Gastroesophageal sphincter (tissue), 4 donors: Measurements from ENCODE around the gene UTY. TPM values are rescaled to one million over a fixed set of nuclear protein-coding genes. Genes with fewer than 3 reads are reported as not detected.

Experiments used
- ATAC-seq: fragments of 150-250 bp; one replicate; pipeline ENCODE4 v1.9.1; 2016; ENCODE audit warnings: mild to moderate bottlenecking, moderate library complexity
- H3K27ac ChIP-seq, 4 donors: fragments of 200-600 bp; sonication (generic) in 3 of 4; 1 replicate in 3 of 4; 2 replicates in 1 of 4; pipeline ENCODE4 v1.5.1; 2016 to 2019
- H3K27me3 ChIP-seq: fragments of 200-600 bp; sonication (generic); one replicate; pipeline ENCODE4 v1.5.1; 2019
- H3K36me3 ChIP-seq, 2 donors: fragments of 200-600 bp; sonication (generic); one replicate each; pipeline ENCODE4 v1.5.1; 2019; ENCODE audit warnings: control low read depth in 1 of 2
- H3K4me1 ChIP-seq, 3 donors: fragments of 200-600 bp; sonication (generic); 1 replicate in 2 of 3; 2 replicates in 1 of 3; pipeline ENCODE4 v1.5.1; 2016 to 2019; ENCODE audit warnings: control low read depth in 2 of 3
- H3K4me3 ChIP-seq, 2 donors: fragments of 200-600 bp; sonication (generic); one replicate each; pipeline ENCODE4 v1.5.1; 2019; ENCODE audit warnings: mild to moderate bottlenecking in 1 of 2, moderate library complexity in 1 of 2
- H3K9me3 ChIP-seq, 3 donors: fragments of 200-600 bp; sonication (generic); one replicate each; pipeline ENCODE4 v1.5.1; 2017 to 2019; ENCODE audit warnings: control low read depth in 2 of 3
- CTCF ChIP-seq, 4 experiments: fragments of 200-600 bp in 2 of 4; fragments of 450-650 bp in 2 of 4; sonication (generic) in 1 of 4; IDR thresholded peaks; one replicate each; pipeline ENCODE4 v1.5.1; 2017 to 2019; ENCODE audit warnings: antibody characterized with exemption in 4 of 4, mild to moderate bottlenecking in 2 of 4, moderate library complexity in 2 of 4
- EP300 ChIP-seq: sonication (generic); formaldehyde crosslinking; IDR thresholded peaks from one replicate; pipeline ENCODE4 v1.6.1; 2017; ENCODE audit warnings: antibody characterized with exemption, mild to moderate bottlenecking
- POLR2A ChIP-seq, 2 donors: fragments of 450-650 bp; IDR thresholded peaks; one replicate each; pipeline ENCODE4 v1.6.1; 2017; ENCODE audit warnings: antibody characterized with exemption in 2 of 2, mild to moderate bottlenecking in 2 of 2, moderate library complexity in 1 of 2
- POLR2AphosphoS5 ChIP-seq: sonication (generic); formaldehyde crosslinking; IDR thresholded peaks from one replicate; pipeline ENCODE4 v1.6.1; 2017; ENCODE audit warnings: antibody characterized with exemption
- WGBS, 2 donors: methylation state at CpG; one replicate each; pipeline ENCODE4 v1.1.5; 2018; ENCODE audit warnings: low coverage in 1 of 2; 5-methylcytosine and 5-hydroxymethylcytosine counted together
- total RNA-seq, 4 donors: library from RNA; depleted of rRNA; stranded (reverse); fragments of >200 nt; gene quantifications; one replicate each; pipeline ENCODE4 v1.1.0, GENCODE V29; 2016

The UTY gene
- total RNA-seq, 4 donors from 2014 or later, result 0.07 to 58.7 (median 27.1) TPM; not detected in 1

GRCh38 chrY:13307959-13308358, 171.9 kb downstream of the UTY start:
- TF ChIP-seq EP300, result no peak
- Histone ChIP-seq H3K27ac (no peak overlapping the region), H3K36me3 (no peaks in the 10 kb centered on the region), H3K9me3 (no peaks in the 10 kb centered on the region), H3K27me3 (no peaks in the 10 kb centered on the region), H3K4me3 (no peak overlapping the region), H3K4me1 (no peaks in the 10 kb centered on the region)
- WGBS, 2 donors, result 76% methylated on average over 2 of the region's 2 CpGs; no CpG with 5 or more reads in 1 of the 2 donors
- ATAC-seq, result no peak

DNA sequence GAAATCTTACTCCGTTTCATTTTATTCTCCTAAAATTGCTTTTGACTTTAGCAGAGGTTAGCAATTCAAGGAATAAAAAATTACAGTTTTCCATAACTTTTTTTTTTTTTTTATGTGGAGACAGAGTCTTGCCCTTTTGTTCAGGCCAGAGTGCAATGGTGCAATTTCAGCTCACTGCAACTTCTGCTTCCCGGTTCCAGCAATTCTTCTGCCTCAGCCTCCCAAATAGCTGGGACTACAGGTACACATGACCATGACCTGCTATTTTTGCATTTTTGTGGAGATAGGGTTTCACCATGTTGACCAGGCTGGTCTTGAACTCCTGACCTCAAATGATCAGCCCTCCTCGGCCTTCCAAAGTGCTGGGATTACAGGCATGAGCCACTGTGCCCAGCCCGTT, 179.0 kb downstream of the UTY start:
- WGBS, 2 donors, result 73% methylated on average over 3 of the region's 4 CpGs; no CpG with 5 or more reads in 1 of the 2 donors
- ATAC-seq, result no peak

DNA sequence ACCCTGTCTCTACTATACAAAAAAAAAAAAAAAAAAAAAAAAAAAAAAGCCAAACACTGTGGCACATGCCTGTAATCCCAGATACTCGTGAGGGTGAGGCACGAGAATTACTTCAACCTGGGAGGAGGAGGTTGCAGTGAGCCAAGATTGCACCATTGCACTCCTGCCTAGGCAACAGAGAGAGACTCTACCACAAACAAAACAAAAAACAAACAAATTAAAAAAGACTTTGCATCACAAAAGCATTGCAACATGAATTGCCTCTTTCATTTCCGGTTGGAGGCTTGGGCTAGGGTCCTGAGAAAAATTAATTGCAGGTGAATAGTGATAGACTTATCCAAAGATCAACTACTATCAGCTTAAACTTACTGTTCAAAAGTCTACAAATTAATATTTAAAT, 180.4 kb downstream of the UTY start:
- peaks cover 0 to 38% of the 10 kb centered on the region in 2 donors for H3K36me3 ChIP-seq
- H3K4me1 ChIP-seq, result no peaks in the 10 kb centered on the region
- 77% methylated on average over 3 of the region's 3 CpGs; no CpG with 5 or more reads in 1 of the 2 donors for WGBS, 2 donors
- H3K4me3 ChIP-seq, result no peak overlapping the region
- no peak for ATAC-seq
- H3K27me3 ChIP-seq, result no peaks in the 10 kb centered on the region
- TF ChIP-seq CTCF (IDR thresholded peaks at IDR 0.05) (no peak), POLR2A (IDR thresholded peaks at IDR 0.05) (no peak), POLR2AphosphoS5 (no peak), EP300 (no peak)
- no peaks in the 10 kb centered on the region for H3K9me3 ChIP-seq
- no peak overlapping the region for H3K27ac ChIP-seq

More for the DNA sequence above, 179.0 kb downstream of the UTY start:
- Histone ChIP-seq H3K36me3 (peaks cover 0 to 34% of the 10 kb centered on the region in 2 donors), H3K27me3 (no peaks in the 10 kb centered on the region), H3K4me3 (no peak overlapping the region), H3K4me1 (no peaks in the 10 kb centered on the region), H3K9me3 (no peaks in the 10 kb centered on the region), H3K27ac (no peak overlapping the region)
- TF ChIP-seq POLR2A (IDR thresholded peaks at IDR 0.05), result no peak
- TF ChIP-seq CTCF (IDR thresholded peaks at IDR 0.05), result no peak
- no peak for TF ChIP-seq POLR2AphosphoS5
- TF ChIP-seq EP300, result no peak

DNA sequence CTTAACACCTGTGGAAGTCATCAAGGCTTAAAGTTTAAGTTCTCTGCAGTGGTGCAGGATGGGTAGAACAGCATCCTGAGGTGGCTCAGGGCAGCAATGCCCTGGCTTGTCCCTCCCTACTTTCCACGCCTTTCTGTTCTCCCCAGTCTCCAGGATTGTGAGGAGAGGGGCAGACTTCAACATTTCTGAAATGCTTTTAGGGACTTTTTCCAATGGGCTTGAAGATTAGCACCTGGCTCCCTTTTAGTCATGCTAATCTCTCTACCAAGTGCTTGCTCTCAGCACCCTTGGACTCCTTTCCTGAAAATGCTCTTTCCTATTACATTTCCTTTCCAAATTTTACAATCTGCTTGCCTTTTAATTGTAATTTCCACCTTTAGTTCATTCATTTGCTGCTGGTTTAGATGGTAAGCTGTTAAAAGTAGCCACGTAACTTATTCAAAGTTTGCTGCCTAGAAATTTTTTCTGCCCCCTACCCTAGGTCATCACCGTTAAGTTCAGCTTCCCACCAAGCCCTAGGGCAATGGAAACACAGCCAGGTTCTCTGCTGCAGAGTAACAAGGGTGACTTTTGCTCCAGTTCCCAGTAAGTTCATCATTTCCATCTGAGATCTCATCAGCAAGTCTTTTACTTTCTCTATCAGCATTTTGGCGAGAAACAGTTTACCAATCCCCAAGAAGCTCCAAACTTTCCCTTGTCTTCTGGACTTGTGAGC, 183.5 kb downstream of the UTY start:
- Histone ChIP-seq H3K9me3 (no peaks in the 10 kb centered on the region), H3K27ac (no peak overlapping the region), H3K36me3 (peaks cover 0 to 36% of the 10 kb centered on the region in 2 donors), H3K4me3 (no peak overlapping the region), H3K4me1 (no peaks in the 10 kb centered on the region), H3K27me3 (no peaks in the 10 kb centered on the region)
- TF ChIP-seq POLR2AphosphoS5 (no peak), CTCF (IDR thresholded peaks at IDR 0.05) (no peak), EP300 (no peak), POLR2A (IDR thresholded peaks at IDR 0.05) (no peak)
- 94% methylated on average over 2 of the region's 4 CpGs; no CpG with 5 or more reads in 1 of the 2 donors for WGBS, 2 donors
- ATAC-seq, result no peak

- H3K36me3 ChIP-seq, result peaks cover 0 to 40% of the 10 kb centered on the region in 2 donors
- ATAC-seq, result no peak
- peaks cover 0 to under 1% (median 0%) of the 10 kb centered on the region in 3 donors for H3K9me3 ChIP-seq
- H3K27ac ChIP-seq, result no peak overlapping the region
- 67% methylated on average over 1 of the region's 2 CpGs; no CpG with 5 or more reads in 1 of the 2 donors for WGBS, 2 donors
- H3K27me3 ChIP-seq, result no peaks in the 10 kb centered on the region
- H3K4me3 ChIP-seq, result no peak overlapping the region
- H3K4me1 ChIP-seq, result no peaks in the 10 kb centered on the region
- TF ChIP-seq POLR2AphosphoS5, result no peak
- no peak for TF ChIP-seq CTCF (IDR thresholded peaks at IDR 0.05)
- no peak for TF ChIP-seq EP300
- TF ChIP-seq POLR2A (IDR thresholded peaks at IDR 0.05), result no peak
Measured at GRCh38 chrY:13295026-13295425, 184.8 kb downstream of the UTY start.
